GM11168 (cell line): Measurements from ENCODE around the gene LCN1.
"Not testable (repeated sequence)": the region's sequence is repeated elsewhere in the genome, so short reads cannot be mapped to it uniquely, and the experiment has no call there.

Experiments used
- in situ Hi-C: fragments of 300-500 bp; cut with MboI; formaldehyde crosslinking; loops from one replicate; pipeline ENCODE4 v1.12.0; 2022; ENCODE audit warnings: low sequenced_read_pairs; ENCODE audit not compliant: unreplicated experiment

The LCN1 gene

GRCh38 chr9:135503371-135504261, 17.6 kb upstream of the LCN1 start:
- in situ Hi-C loops = no loop called here

DNA sequence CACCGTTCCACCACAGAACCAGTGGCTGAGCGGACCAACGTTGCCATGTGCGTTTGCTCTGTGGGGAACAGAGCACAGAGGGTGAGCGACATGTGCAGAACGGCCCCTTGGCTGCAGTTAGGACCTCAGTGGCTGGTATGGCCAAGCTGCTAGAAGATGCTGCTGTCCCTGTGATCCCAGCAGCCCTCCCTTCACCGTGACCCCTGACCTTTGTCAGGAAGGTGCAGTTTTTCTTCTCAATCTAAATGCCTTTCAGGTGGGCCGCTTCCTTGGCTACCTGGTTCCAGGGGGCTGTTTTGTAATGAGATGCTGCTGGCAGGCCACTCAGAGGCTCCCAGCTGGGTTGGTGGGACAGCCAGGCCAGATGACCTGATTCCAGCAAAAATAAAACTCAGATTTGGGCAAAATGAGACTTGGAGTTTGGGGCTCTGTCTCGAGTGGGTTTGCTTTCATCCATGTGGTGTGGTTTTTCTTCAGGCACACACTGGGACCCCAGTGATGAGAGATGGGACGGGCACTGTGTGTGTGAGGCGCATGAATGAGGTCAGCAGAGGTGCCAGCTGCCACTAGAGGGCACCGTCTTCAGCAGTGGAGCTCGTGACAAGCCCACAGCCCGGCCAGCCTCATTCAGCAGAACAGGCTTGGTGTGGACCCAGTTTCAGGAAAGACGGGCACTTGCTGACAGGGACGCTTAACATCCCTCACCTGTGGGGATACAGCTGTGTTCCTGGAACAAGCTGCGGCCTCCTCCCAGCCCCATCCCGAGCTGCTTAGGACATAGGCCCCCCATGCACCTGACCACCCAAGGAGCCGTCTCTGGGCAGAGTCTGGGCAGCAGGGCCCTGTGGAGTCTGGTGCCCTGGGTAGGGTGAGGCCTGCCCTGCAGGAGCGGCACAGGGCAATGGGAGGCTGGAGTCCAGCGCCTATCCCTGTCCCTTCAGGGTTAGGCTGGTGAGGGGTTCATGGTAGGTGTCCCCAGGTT, 16.7 kb upstream of the LCN1 start:
- in situ Hi-C loops = no loop called here

DNA sequence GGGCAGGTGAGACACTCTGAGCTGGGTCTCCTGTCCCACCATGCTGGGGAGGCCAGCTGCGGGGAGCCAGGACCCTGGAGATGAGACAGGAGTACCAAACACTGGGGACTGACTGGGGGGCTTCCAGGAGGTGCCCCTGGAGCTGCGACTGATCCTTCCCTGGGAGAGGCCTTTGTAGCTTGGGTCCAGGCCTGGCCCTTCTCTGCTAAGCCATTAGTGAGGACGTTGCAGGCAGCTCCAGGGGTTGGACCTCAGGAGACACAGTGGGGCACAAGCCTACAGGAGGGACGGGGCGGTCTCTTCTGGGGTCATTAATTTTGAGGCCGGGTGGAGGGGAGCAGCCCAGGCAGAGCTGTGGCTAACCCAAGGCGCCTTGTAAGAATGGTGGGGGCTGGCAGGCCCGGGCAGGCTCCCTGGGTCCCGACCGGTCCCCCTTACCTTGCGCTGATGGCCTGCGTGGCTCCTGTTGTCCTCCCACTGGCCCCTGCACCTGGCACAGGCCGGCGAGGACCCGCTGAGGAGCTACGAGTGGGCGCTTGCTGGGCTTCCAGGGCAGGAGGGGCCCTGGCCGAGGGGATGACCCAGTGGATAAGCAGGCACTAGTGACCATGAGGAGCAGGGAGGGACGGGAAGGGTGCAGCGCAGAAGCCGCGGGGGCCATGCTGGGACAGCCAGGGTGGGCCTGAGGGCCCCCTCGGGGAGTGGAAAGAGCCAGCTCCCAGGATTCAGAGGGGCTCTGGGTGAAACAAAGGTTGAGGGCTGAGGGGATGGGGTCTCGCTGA, 15.6 kb upstream of the LCN1 start:
- in situ Hi-C loops = no loop called here

DNA sequence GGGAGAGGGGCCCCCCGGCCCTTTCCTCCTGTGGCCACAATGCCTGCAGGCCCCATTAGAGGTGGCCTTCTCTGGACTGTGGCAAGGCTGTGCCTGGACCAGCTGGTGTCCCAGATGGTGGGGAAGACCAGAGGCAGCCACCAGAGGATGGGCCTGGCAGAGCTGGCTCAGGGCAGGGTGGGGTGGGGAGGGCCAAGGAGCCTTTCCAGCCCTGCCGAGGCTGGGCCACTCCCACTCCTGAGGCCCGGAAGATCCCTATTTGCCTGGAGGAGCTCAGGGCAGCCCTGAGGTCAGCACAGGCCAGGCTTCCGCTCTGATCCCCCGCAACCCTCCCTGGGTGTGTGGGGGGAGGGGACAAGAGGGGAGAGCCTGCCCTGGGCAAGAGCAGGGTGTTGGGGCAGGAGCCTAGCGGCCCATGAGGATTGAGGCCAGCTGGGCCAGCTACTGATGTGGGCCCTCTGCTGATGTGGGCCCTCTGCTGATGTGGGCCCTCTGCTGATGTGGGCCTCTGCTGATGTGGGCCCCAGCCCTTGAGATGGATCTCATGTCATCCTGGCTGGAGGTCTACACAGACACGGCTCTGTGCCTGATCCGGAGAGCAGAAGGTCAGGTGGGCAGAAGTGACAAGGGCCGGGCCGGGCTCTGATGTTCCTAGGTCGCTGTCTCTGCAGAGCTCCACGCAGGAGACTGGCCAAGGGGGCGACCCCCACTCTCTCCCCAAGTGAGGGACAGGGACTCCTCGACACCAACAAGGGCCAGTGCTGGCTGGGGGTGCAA, 14.7 kb upstream of the LCN1 start:
- in situ Hi-C loops = no loop called here

- in situ Hi-C loops = no loop called here
Measured at GRCh38 chr9:135507104-135508035, 13.9 kb upstream of the LCN1 start.

DNA sequence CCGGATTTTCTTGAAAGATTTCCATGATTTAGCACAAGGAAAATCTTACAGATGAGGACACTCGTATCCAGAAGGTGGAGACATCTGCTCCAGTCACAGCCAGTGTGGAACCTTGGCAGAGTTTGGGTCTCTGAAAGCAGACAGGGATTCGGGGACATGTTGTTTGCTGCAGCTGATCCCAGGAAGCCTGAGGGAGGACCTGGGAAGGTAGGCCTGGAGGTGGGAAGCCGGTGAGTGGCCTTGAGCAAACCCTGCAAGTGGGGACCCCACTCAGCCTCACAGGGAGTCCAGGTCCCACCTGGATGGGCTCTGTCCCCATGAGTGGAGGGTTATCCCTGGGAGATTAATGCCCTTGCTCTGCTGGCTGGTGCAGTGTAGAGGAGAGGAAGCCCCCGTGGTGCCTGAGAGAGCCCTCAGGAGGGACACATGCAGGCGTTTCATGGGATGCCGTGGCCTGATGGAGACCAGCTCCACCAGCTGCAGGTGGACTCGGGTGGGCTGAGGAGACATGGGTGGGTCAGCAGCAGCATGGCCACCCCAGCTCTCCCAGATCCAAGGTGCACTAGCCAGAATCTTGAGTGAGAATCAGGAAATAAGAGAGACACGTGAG, 12.9 kb upstream of the LCN1 start:
- in situ Hi-C loops = no loop called here

DNA sequence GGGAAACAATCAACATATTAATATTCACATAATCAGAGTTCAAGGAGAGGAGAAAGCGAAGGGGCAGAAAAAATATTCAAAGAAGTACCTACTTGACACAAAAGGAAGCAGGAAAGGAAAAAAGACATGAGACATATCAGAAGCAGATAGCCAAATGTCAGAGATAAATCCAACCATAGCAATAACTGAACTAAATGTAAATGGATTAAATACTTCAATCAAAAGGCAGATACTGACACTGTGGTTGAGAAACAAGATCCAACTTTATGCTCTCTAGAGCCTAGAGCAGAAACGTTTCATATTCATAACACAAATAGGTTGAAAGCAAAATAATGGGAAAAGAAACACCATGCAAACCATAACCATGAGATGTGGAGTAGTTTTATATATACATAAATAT, 11.8 kb upstream of the LCN1 start:
- in situ Hi-C loops = no loop called here

GRCh38 chr9:135512241-135512603, 9.0 kb upstream of the LCN1 start:
- in situ Hi-C loops = no loop called here

GRCh38 chr9:135512904-135513303, 8.3 kb upstream of the LCN1 start:
- in situ Hi-C loops = no loop called here

GRCh38 chr9:135513351-135513846, 7.8 kb upstream of the LCN1 start:
- in situ Hi-C loops = no loop called here

DNA sequence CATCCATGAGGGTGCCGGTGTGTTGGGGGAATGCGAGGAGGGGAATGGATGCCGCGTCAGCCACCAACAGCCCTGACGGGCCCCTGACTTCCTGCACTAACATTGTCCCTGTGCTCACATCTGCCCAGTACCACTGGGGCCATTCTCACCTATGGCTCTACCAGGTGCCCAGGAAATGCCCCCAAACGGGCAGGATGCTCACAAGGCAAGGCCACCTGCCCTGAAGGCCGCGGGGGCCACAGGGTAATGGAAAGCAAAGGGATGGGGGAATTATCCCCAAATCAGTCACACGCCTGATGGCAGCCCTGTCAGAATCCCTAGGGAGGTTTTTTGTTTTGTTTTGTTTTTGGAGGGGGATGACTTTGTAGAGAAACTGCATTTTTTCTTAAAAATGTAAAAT, 7.3 kb upstream of the LCN1 start:
- in situ Hi-C loops = not testable (repeated sequence)

DNA sequence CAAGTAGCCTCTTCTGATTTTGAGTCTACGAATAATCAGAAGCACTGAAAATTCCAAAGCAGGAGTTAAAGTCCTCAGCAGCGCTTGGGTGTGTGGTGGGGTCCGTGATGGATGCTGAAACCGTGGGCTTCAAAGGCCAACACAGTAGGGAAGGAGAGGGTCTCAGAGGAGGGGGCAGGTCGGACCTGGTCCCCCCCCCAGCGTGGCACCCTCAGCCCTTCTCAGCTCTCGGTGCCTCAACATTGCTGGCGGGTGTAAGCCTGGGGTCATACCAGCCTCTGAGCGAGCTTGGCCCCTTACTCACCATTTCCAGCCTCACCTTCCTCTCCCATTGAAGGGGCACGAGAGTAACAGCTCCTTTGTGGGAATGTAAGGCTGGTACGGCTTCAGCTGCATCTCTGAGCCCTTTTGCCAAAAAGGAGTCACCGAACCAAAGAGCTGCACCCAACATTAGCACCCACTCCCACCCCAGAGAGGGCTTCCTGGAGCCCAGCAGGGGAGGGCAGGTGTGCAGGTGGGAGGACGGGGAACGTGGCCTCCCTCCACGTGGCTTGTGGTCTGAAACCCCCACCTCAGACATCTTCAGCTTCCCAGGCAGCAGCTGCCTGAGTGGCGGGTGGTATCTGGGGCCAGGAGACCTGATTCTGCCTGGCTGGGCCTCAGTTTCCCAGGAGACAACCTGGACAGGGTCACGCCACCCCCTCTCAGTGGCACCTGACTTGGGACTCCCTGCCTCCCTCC, 6.7 kb upstream of the LCN1 start:
- in situ Hi-C loops = no loop called here

GRCh38 chr9:135515083-135515951, 5.9 kb upstream of the LCN1 start:
- in situ Hi-C loops = no loop called here

GRCh38 chr9:135516132-135516860, 4.9 kb upstream of the LCN1 start:
- in situ Hi-C loops = no loop called here

DNA sequence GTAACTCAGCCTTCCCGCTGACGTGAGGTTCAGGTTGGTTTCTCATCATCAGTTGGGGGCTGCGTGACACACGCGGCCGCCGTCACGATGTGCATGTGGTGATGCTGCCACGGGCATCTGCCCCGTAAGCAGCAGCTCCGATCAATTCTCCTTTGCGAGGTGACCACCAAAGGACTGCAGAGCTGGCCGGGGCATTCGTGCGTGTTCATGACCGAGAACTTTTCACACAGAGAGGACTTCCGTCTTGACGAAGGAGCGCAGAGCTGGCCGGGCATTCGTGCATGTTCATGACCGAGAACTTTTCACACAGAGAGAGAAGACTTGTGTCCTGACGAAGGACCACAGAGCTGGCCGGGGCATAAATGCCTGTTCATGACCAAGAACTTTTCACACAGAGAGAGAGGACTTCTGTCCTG, 3.8 kb upstream of the LCN1 start:
- in situ Hi-C loops = no loop called here
